ENCODE data around the gene ARPIN. TPM values are rescaled to one million over a fixed set of nuclear protein-coding genes. Genes with fewer than 3 reads are reported as not detected.

ARPIN gene
- total RNA-seq, 3 donors from 2014 or later: 39.0 to 45.8 (median 43.0) TPM

DNA sequence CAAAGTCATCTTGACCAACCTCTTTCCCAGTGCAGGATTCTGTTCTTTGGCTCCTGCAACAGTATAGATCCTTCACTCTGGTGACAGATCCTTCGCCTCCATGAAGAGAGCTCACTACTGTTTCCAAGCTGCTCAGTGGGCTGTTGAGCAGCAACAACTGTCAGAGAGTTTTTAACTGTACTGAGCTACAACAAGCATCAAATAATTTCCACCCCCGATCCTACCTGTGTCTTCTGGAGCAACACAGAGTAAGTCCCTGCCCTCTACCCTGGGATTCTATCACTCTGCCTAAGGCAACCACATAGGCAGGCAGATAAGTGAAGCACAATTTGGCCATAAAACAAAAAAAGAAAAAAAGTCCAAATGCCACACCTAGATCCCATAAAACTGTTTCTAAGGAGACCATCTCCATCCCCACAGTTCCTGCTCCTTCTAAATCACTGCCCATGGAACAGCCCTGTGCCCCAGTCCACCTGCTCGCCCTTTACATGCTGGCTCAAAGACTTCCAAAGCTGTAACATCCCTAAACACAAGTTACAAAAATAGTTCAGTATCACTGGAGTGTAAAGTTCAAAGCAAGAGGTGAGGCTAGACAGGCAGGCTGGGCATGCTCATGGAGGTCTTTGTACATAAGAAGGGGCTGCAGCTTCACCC, 60.3 kb downstream of the ARPIN start:
- peak in 2 of 3 donors; percentile 55 to 60 for DNase-seq
- TF ChIP-seq, protein P1, sequence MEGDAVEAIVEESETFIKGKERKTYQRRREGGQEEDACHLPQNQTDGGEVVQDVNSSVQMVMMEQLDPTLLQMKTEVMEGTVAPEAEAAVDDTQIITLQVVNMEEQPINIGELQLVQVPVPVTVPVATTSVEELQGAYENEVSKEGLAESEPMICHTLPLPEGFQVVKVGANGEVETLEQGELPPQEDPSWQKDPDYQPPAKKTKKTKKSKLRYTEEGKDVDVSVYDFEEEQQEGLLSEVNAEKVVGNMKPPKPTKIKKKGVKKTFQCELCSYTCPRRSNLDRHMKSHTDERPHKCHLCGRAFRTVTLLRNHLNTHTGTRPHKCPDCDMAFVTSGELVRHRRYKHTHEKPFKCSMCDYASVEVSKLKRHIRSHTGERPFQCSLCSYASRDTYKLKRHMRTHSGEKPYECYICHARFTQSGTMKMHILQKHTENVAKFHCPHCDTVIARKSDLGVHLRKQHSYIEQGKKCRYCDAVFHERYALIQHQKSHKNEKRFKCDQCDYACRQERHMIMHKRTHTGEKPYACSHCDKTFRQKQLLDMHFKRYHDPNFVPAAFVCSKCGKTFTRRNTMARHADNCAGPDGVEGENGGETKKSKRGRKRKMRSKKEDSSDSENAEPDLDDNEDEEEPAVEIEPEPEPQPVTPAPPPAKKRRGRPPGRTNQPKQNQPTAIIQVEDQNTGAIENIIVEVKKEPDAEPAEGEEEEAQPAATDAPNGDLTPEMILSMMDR (IDR thresholded peaks at IDR 0.05): no peak
- peak; percentile 79 for ATAC-seq
- Histone ChIP-seq H3K4me3 (no peak overlapping the region), H3K9me3 (no peaks in the 10 kb centered on the region), H3K4me1 (ENCODE audit: low read depth) (peaks cover 32% of the 10 kb centered on the region), H3K36me3 (ENCODE audit: low read depth) (no peaks in the 10 kb centered on the region)
- intact Hi-C loops (cut with DNase I, micrococcal nuclease): loop anchor here in 1 of 2 donors (10.0 kb wide), 1 partner anchor 68 kb away; no protein-coding TSS in a partner anchor

DNA sequence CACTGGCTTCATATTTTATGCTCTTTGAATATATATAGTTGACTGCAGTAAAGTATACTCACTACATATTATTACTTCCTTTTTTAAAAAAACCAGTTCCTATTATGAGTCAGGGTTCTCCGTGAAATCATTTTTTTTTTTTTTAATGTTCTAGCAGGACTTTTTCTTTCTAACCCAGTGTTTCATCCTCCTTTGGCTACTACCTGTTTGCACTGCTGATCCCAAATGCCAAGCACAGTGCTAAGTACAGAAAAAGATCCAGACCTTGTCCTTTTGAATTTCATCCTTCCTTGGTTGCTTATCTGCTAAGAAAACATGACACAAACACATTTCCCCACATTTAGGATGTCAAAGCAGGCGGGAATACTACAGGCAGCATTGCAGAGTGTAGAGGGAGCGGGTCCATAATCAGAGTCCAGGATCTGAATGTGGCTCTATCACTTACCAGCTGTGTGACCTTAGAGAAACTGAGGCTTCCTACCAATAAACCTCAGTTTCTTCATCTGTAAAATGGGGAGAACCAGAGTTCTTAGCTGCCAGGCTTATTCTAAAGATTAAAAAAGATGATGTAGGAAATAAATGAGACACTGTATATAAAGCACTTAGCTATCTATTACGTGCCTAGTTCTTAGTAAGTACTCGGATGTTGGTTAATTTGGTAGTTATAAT, 60.9 kb downstream of the ARPIN start:
- TF ChIP-seq, protein P1 (IDR thresholded peaks at IDR 0.05): no peak
- H3K9me3 ChIP-seq: no peaks in the 10 kb centered on the region
- no peak for DNase-seq
- ATAC-seq: peak; percentile 58
- peaks cover 29% of the 10 kb centered on the region for H3K4me1 ChIP-seq (ENCODE audit: low read depth)
- H3K4me3 ChIP-seq: peak overlapping the region; percentile 0
- H3K36me3 ChIP-seq (ENCODE audit: low read depth): no peaks in the 10 kb centered on the region
- intact Hi-C loops (cut with DNase I, micrococcal nuclease): loop anchor here in 1 of 2 donors (10.0 kb wide), 1 partner anchor 67 kb away; no protein-coding TSS in a partner anchor

DNA sequence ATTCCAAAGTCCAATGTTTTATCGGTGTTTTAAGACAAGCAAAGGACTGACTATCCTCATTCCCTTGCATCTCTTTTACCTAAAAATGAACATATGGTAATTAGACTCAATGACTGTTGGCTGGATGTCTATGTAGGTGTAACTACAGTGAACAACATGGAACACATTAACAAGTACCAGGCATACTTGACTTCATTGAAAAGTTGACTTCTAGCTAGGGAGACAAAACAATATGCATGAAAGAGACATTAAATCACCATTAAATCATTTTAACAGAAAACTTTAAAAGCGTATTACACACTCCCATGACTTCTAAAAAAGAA, 63.8 kb downstream of the ARPIN start:
- H3K4me3 ChIP-seq: no peak overlapping the region
- intact Hi-C loops (cut with DNase I, micrococcal nuclease): no loop called here
- DNase-seq: no peak
- ATAC-seq: no peak
- no peaks in the 10 kb centered on the region for H3K9me3 ChIP-seq
- TF ChIP-seq, protein P1 (IDR thresholded peaks at IDR 0.05): no peak
- peaks cover 27% of the 10 kb centered on the region for H3K4me1 ChIP-seq (ENCODE audit: low read depth)
- no peaks in the 10 kb centered on the region for H3K36me3 ChIP-seq (ENCODE audit: low read depth)

DNA sequence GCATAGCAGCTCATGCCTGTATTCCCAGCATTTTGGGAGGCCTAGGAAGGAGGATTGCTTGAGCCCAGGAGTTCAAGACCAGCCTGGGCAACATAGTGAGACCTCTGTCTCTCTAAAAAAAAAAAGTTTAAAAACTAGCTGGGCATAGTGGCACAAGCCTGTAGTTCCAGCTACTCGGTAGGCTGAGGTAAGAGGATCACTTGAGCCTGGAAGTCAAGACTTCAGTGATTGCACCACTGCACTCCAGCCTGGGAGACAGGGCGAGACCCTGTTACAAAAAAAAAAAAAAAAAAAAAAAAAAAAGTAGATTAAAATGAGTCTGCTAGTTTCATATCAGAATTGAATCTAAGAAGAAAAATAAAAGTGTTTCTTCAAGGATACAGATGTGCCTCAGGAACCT, 65.7 kb downstream of the ARPIN start:
- ATAC-seq (no peak), DNase-seq (no peak)
- Histone ChIP-seq H3K9me3 (no peaks in the 10 kb centered on the region), H3K4me1 (ENCODE audit: low read depth) (peaks cover 24% of the 10 kb centered on the region), H3K4me3 (no peak overlapping the region), H3K36me3 (ENCODE audit: low read depth) (no peaks in the 10 kb centered on the region)
- TF ChIP-seq, protein P1 (IDR thresholded peaks at IDR 0.05): no peak
- intact Hi-C loops (cut with DNase I, micrococcal nuclease): no loop called here

DNA sequence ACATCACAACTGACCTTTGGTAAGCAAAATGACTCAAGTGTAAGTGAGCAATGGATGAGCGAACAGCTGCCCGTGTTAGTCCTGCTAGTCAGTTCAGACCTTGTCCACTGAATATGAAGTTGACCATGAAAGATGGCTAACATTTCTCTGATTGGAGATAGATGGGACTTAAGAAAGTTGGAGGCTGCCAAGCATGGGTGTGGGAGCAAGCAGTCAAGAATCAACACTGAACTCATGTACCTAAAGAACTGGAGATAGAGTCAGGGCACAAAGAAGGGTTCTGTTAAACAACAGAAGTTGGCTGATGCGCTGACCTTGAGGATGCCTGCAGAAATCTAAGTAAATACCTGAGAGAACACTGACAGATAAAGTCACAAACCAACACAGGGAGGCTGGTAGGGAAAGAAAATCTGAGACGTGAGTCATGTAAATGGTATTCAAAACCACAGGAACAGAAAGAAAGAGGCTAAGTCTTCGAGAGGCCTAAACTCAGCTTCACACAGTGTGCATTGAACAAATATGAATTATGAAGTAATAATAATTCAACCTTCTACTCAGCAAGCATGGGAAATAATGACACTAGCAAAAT, 67.4 kb downstream of the ARPIN start:
- TF ChIP-seq, protein P1 (IDR thresholded peaks at IDR 0.05): no peak
- no peaks in the 10 kb centered on the region for H3K9me3 ChIP-seq
- ATAC-seq: peak; percentile 72
- no peak overlapping the region for H3K4me3 ChIP-seq
- peaks cover 20% of the 10 kb centered on the region for H3K4me1 ChIP-seq (ENCODE audit: low read depth)
- intact Hi-C loops (cut with DNase I, micrococcal nuclease): no loop called here
- DNase-seq: no peak
- no peaks in the 10 kb centered on the region for H3K36me3 ChIP-seq (ENCODE audit: low read depth)

Small RNA genes lying within 50 kb of the gene (microRNA-seq; reads per million reads assigned to microRNA genes)
- gene MIR5009: 0.70 reads per million
- gene MIR5094: not detected

Other genes with a start within 250 kb of the ARPIN start
- gene PLIN1, start 233.6 kb downstream of the ARPIN start, total RNA-seq: 1 to 10 TPM in 2 of 3 donors, under 1 TPM in 1; 0.77 to 8.1 (median 5.2) TPM
- gene PEX11A, start 222.2 kb downstream of the ARPIN start, total RNA-seq: 10 to 100 TPM; 15.5 to 38.5 (median 16.7) TPM
- under 1 TPM in 1 of 3 donors, not detected in 2; 0.14 TPM for gene WDR93, start 222.1 kb downstream of the ARPIN start, total RNA-seq
- 10 to 100 TPM in 1 of 3 donors, 1 to 10 TPM in 2; 4.6 to 10.2 (median 8.5) TPM for gene MESP1, start 161.7 kb downstream of the ARPIN start, total RNA-seq
- gene MESP2, start 136.6 kb downstream of the ARPIN start, total RNA-seq: 1 to 10 TPM in 2 of 3 donors, under 1 TPM in 1; 0.79 to 4.7 (median 1.2) TPM
- gene ANPEP, start 98.1 kb downstream of the ARPIN start, total RNA-seq: 1,000 to 10,000 TPM in 1 of 3 donors, 100 to 1,000 TPM in 2; 270 to 1,014 (median 289) TPM
- 10 to 100 TPM; 56.1 to 93.4 (median 65.1) TPM for gene AP3S2, start 19.0 kb downstream of the ARPIN start, total RNA-seq
- 10 to 100 TPM; 30.9 to 42.7 (median 40.2) TPM for gene ZNF710, start 88.4 kb upstream of the ARPIN start, total RNA-seq
- 100 to 1,000 TPM in 2 of 3 donors, 10 to 100 TPM in 1; 84.8 to 262 (median 124) TPM for gene IDH2, start 189.5 kb upstream of the ARPIN start, total RNA-seq